GM18867 (cell line): ENCODE data around the gene SLC6A16.
"Not testable (repeated sequence)": the region's sequence is repeated elsewhere in the genome, so short reads cannot be mapped to it uniquely, and the experiment has no call there.

Experiments used
- ATAC-seq: cut with Tn5 transposase; IDR thresholded peaks from one replicate; pipeline ENCODE4 v1.9.1; 2021; ENCODE audit warnings: mild to moderate bottlenecking, moderate library complexity; ENCODE audit not compliant: unreplicated experiment

SLC6A16 gene

DNA sequence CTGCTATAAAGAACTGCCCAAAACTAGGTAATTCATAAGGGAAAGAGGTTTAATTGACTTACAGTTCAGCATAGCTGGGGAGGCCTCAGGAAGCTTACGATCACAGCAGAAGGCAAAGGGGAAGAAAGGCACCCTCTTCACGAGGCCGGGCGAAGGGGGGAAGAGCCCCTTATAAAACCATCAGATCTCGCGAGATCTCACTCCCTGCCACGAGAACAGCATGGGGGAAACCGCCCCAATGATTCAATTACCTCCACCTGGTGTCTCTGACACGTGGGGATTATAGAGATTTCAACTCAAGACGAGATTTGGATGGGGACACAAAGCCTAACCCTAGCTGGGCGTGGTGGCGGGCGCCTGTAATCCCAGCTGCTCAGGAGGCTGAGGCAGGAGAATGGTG is 42.8 kb downstream of the SLC6A16 start:
- no peak for ATAC-seq

- ATAC-seq, result no peak
Measured at GRCh38 chr19:49272204-49272603, 52.8 kb downstream of the SLC6A16 start.

- ATAC-seq, result no peak
Measured at GRCh38 chr19:49271080-49271753, 53.8 kb downstream of the SLC6A16 start.

DNA sequence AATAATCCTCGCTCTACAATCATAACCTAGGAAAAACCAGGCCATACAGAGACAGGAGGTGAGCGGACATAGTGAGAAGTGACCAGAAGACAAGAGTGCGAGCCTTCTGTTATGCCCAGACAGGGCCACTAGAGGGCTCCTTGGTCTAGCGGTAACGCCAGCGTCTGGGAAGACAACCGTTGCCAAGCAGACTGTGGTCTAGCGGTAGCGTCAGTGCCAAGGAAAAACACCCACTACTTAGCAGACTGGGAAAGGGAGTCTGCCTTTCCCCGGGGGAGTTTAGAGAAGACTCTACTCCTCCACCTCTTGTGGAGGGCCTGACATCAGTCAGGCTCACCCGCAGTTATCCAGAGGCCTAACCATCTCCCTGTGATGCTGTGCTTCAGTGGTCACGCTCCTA is 58.6 kb downstream of the SLC6A16 start:
- not testable (repeated sequence) for ATAC-seq

GRCh38 chr19:49264258-49264657 is 60.7 kb downstream of the SLC6A16 start:
- no peak for ATAC-seq

- ATAC-seq, result no peak
Measured at GRCh38 chr19:49261602-49262001, 63.4 kb downstream of the SLC6A16 start.

- ATAC-seq, result no peak
Measured at GRCh38 chr19:49256691-49257090, 68.3 kb downstream of the SLC6A16 start.

- ATAC-seq, result no peak
Measured at GRCh38 chr19:49255674-49256073, 69.3 kb downstream of the SLC6A16 start.

GRCh38 chr19:49249933-49250332 is 75.1 kb downstream of the SLC6A16 start:
- ATAC-seq, result no peak

DNA sequence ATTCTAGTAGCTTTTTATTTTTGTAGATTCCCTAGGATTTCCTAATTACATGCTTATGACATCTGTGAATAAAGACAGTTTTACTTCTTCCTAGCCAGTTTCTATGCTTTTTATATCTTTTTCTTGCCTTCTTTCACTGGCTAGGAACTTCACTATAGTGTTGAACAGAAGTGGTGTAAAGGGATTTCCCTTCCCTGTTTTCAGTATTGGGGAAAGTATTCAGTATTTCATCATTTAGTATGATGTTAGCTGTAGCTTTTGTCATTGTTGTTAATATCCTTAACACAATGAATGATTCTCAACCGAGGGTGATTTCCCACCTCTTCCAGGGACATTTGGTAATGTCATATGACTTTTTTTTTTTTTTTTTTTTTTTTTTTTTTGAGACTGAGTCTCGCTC is 77.3 kb downstream of the SLC6A16 start:
- no peak for ATAC-seq

DNA sequence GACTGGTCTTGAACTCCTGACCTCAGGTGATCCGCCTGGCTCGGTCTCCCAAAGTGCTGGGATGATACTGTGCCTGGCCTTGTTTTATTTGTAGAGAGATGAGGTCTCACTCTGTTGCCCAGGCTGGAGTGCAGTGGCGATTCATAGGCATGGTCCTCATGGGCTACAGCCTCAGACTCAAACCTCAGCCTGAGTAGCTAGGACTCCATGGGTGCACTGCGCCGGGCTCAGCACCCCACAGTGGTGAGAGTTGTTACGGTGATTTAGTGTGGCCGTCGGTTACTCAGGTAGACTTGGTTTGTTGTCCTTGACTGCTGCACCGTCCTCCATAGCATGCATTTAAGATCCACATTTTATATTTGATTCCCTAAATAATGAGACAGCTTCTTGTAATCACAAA is 80.7 kb downstream of the SLC6A16 start:
- no peak for ATAC-seq

GRCh38 chr19:49243726-49244125 is 81.3 kb downstream of the SLC6A16 start:
- no peak for ATAC-seq

- no peak for ATAC-seq
Measured at GRCh38 chr19:49243129-49243528, 81.9 kb downstream of the SLC6A16 start.

GRCh38 chr19:49241769-49242168 is 83.2 kb downstream of the SLC6A16 start:
- no peak for ATAC-seq
